Measurements from ENCODE around the gene CNDP1.

- no peak for TF ChIP-seq POLR2A (IDR thresholded peaks at IDR 0.05; ENCODE audit: low read depth, low read length)
- no peak for TF ChIP-seq POLR2AphosphoS5 (IDR thresholded peaks at IDR 0.05; ENCODE audit: low read depth, low read length)
- no peak for TF ChIP-seq SPI1 (IDR thresholded peaks at IDR 0.05; ENCODE audit: low read depth, low read length)
- no peak for TF ChIP-seq TAF1 (IDR thresholded peaks at IDR 0.05; ENCODE audit: low read depth, low read length)
- no peak for TF ChIP-seq PAX5 (IDR thresholded peaks at IDR 0.05; ENCODE audit: insufficient read depth, low read length, severe bottlenecking)
Observed at GRCh38 chr18:74604774-74605173, 70.5 kb downstream of the CNDP1 start.
